IPS-18a (cell line): ENCODE measurements around the gene ENDOU.

Source experiments
- H3K27ac ChIP-seq: one replicate; pipeline ENCODE4 v1.5.1; 2013; ENCODE audit warnings: low read length
- H3K27me3 ChIP-seq: one replicate; pipeline ENCODE4 v1.6.1; 2013; ENCODE audit warnings: mild to moderate bottlenecking, low read length; ENCODE audit not compliant: control insufficient read depth, insufficient read depth
- H3K36me3 ChIP-seq: one replicate; pipeline ENCODE4 v1.6.1; 2013; ENCODE audit warnings: low read depth, low read length; ENCODE audit not compliant: control insufficient read depth
- H3K4me1 ChIP-seq: one replicate; pipeline ENCODE4 v1.6.1; 2013; ENCODE audit warnings: low read depth, low read length; ENCODE audit not compliant: control insufficient read depth
- H3K4me3 ChIP-seq: one replicate; pipeline ENCODE4 v1.5.1; 2013; ENCODE audit warnings: low read length
- H3K9ac ChIP-seq: one replicate; pipeline ENCODE4 v1.6.1; 2013; ENCODE audit warnings: mild to moderate bottlenecking, low read length, moderate library complexity
- H3K9me3 ChIP-seq: one replicate; pipeline ENCODE4 v1.6.1; 2013; ENCODE audit warnings: low read depth, low read length; ENCODE audit not compliant: control insufficient read depth

The ENDOU gene

GRCh38 chr12:47746523-47746922, 21.2 kb upstream of the ENDOU start:
- H3K9me3 ChIP-seq: no peaks in the 10 kb centered on the region

GRCh38 chr12:47746073-47746472, 20.8 kb upstream of the ENDOU start:
- Histone ChIP-seq H3K36me3 (no peaks in the 10 kb centered on the region), H3K27ac (no peak overlapping the region), H3K4me3 (no peak overlapping the region), H3K9me3 (no peaks in the 10 kb centered on the region), H3K4me1 (no peaks in the 10 kb centered on the region), H3K9ac (no peak overlapping the region), H3K27me3 (no peaks in the 10 kb centered on the region)

More at GRCh38 chr12:47746523-47746922, 21.2 kb upstream of the ENDOU start:
- Histone ChIP-seq H3K36me3 (no peaks in the 10 kb centered on the region), H3K27me3 (no peaks in the 10 kb centered on the region), H3K4me1 (no peaks in the 10 kb centered on the region), H3K27ac (no peak overlapping the region), H3K9ac (no peak overlapping the region), H3K4me3 (no peak overlapping the region)

GRCh38 chr12:47745485-47746041, 20.3 kb upstream of the ENDOU start:
- Histone ChIP-seq H3K4me3 (no peak overlapping the region), H3K4me1 (no peaks in the 10 kb centered on the region), H3K27me3 (no peaks in the 10 kb centered on the region), H3K9ac (no peak overlapping the region), H3K36me3 (no peaks in the 10 kb centered on the region), H3K27ac (no peak overlapping the region), H3K9me3 (no peaks in the 10 kb centered on the region)

DNA sequence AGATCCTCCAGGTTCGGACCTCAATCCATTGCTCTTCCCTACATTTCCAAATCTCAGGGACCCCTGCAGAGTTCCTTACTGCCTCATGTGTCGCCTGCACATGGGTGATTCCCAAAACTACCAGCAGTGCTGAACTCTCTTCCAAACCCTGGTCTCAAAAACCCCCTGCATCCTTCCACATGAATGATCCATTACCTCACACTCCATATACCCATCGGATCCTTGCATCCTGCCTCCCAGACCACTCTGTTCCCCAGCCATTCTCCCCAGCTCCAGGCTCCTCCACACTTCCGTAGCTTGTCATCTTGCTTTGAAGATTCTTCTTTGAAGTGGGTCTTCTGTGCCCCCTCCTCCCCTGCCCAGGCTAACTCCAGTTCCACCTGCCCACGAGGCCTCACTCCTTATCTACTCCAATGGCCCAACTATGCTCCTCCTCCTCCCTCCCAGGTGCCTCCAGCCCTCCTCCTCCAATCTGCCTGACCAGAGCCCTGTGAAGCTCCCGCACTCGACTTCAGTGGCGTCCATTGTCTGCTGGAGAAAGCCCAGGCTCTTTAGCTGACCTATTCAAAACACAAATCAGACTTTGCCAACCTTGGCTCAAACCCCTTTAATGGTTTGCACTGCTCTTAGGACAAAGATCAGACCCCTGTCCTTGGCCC, 19.6 kb upstream of the ENDOU start:
- Histone ChIP-seq H3K36me3 (no peaks in the 10 kb centered on the region), H3K4me1 (no peaks in the 10 kb centered on the region), H3K27ac (no peak overlapping the region), H3K27me3 (no peaks in the 10 kb centered on the region), H3K9ac (no peak overlapping the region), H3K4me3 (no peak overlapping the region), H3K9me3 (no peaks in the 10 kb centered on the region)

- H3K4me1 ChIP-seq: no peaks in the 10 kb centered on the region
- no peak overlapping the region for H3K4me3 ChIP-seq
- no peak overlapping the region for H3K9ac ChIP-seq
- no peak overlapping the region for H3K27ac ChIP-seq
- no peaks in the 10 kb centered on the region for H3K27me3 ChIP-seq
- no peaks in the 10 kb centered on the region for H3K9me3 ChIP-seq
- no peaks in the 10 kb centered on the region for H3K36me3 ChIP-seq
Observed at GRCh38 chr12:47744005-47744651, 18.8 kb upstream of the ENDOU start.

DNA sequence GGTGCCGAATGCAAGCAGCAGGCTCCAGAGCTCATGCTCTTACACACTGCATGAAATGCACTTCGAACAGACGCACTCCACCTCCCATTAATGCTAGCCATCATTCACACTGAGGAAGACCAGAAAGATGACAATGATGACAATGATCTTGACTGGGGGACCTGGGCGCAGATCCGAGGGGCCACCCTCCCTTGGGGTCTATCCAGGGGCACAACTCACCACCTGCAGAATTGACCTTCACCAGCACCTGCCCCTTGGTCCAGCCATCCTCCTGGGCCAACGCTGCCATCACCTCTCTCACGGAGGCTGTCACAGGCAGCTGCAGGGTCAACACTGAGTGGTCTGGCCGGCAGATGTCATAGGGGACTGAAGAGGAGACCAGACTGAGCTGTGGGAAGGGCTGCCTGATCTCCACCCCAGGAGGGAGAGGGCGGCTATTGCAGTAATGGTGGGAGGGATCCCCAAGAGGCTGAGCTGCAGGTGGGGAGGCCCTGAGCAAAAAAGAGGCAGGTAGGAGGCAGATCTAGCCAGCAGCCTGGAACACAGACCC, 18.1 kb upstream of the ENDOU start:
- Histone ChIP-seq H3K27me3 (no peaks in the 10 kb centered on the region), H3K4me1 (no peaks in the 10 kb centered on the region), H3K9me3 (no peaks in the 10 kb centered on the region)

DNA sequence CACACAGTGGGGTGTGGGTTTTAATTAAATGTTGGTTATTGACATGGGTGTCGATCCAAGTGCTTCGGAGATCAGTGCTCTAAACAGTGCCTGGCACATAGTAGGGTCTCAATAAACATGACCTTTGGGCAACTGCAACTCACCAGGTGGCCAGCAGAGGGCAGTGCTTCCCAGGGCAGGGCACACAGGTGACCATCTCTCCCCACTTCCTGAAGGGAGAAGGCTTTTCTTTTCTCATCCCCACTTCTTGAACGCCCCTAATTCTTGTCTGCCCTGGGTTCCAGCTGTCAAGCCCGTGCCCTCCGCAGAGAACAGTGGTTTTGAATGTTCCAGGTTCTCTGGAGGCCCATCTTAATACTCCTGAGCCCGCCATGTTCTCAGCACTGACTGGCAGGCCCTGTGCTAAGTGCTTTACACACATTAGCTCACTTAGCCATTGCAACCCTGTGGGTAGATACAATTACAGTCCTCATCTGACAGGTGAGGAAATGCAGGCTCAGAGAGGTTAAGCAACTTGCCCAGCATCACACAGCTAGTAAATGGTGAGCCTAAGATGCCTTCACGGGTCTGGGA, 17.0 kb upstream of the ENDOU start:
- no peaks in the 10 kb centered on the region for H3K27me3 ChIP-seq
- H3K27ac ChIP-seq: no peak overlapping the region
- H3K4me3 ChIP-seq: no peak overlapping the region
- H3K4me1 ChIP-seq: no peaks in the 10 kb centered on the region
- no peaks in the 10 kb centered on the region for H3K36me3 ChIP-seq
- H3K9ac ChIP-seq: no peak overlapping the region
- H3K9me3 ChIP-seq: no peaks in the 10 kb centered on the region

More for the DNA sequence above, 18.1 kb upstream of the ENDOU start:
- Histone ChIP-seq H3K27ac (no peak overlapping the region), H3K9ac (no peak overlapping the region), H3K36me3 (no peaks in the 10 kb centered on the region), H3K4me3 (no peak overlapping the region)

- Histone ChIP-seq H3K36me3 (no peaks in the 10 kb centered on the region), H3K9ac (no peak overlapping the region), H3K27me3 (no peaks in the 10 kb centered on the region), H3K4me1 (no peaks in the 10 kb centered on the region), H3K27ac (no peak overlapping the region), H3K4me3 (no peak overlapping the region), H3K9me3 (no peaks in the 10 kb centered on the region)
Observed at GRCh38 chr12:47741340-47741703, 16.0 kb upstream of the ENDOU start.

- H3K9me3 ChIP-seq: no peaks in the 10 kb centered on the region
- no peak overlapping the region for H3K4me3 ChIP-seq
- no peaks in the 10 kb centered on the region for H3K27me3 ChIP-seq
- H3K36me3 ChIP-seq: no peaks in the 10 kb centered on the region
- no peak overlapping the region for H3K27ac ChIP-seq
- no peak overlapping the region for H3K9ac ChIP-seq
- no peaks in the 10 kb centered on the region for H3K4me1 ChIP-seq
Observed at GRCh38 chr12:47740606-47741339, 15.5 kb upstream of the ENDOU start.

DNA sequence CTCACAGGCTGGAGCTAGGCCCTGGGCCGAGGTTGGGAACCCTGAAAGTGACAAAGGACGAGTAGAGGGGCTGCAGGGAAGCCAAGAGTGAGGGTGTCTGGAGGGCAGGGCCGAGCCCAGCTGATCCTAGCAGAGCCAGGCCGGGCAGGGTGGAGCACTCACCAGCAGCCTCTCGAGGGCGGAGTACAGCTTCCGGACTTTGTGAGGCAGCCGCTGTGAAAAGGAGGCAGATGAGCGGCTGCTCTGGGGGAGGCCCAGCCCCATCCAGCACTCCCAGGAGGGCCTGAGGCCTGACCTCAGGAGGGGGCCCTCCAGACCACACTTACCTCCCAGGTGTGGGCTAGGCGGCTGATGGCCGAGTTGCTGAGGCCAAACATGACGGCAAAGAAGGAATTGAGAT, 14.7 kb upstream of the ENDOU start:
- Histone ChIP-seq H3K9me3 (no peaks in the 10 kb centered on the region), H3K36me3 (no peaks in the 10 kb centered on the region), H3K27me3 (no peaks in the 10 kb centered on the region), H3K9ac (no peak overlapping the region), H3K27ac (no peak overlapping the region), H3K4me1 (peaks cover 6% of the 10 kb centered on the region), H3K4me3 (no peak overlapping the region)

DNA sequence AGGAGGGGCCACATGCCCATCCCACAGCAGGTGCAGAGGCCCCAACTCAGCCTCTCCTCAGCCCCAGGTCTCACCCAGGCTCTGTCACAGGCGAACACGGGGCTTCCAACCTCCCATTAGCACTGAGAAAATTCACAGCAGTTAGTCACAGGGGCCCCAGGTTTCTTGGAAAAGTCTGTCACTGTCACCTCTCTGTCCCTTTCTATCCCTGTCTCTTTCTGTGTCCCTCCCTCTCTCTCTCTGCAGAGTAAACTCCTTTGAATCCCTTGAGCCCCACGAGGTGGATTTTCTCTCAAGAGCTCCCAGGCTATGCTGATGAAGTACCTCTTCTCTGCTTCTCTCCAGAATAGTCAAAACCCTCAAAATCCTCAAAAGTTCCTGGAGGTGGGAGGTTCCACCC, 14.0 kb upstream of the ENDOU start:
- Histone ChIP-seq H3K9ac (no peak overlapping the region), H3K27ac (no peak overlapping the region), H3K4me1 (peaks cover 12% of the 10 kb centered on the region)

More for the DNA sequence above, 14.0 kb upstream of the ENDOU start:
- no peak overlapping the region for H3K4me3 ChIP-seq
- no peaks in the 10 kb centered on the region for H3K9me3 ChIP-seq
- H3K27me3 ChIP-seq: no peaks in the 10 kb centered on the region
- no peaks in the 10 kb centered on the region for H3K36me3 ChIP-seq
